Stimulated activated CD8-positive, alpha-beta memory T cell treated with anti-CD3 and anti-CD28 coated beads, Interleukin-2, amount 100 ng/mL, for 48 hours (primary cell): ENCODE measurements around the gene ERC2.

Experiments used
- DNase-seq, 2 donors: peaks; one replicate each; pipeline ENCODE4 v3.0.0-alpha.2; 2020; ENCODE audit warnings: low read depth in 2 of 2

The ERC2 gene

GRCh38 chr3:55682461-55682860 lies 785.8 kb downstream of the ERC2 start:
- DNase-seq: no peak

- DNase-seq: no peak
Observed at GRCh38 chr3:55678546-55679216, 789.6 kb downstream of the ERC2 start.

GRCh38 chr3:55676643-55677042 lies 791.6 kb downstream of the ERC2 start:
- DNase-seq: no peak

- peak in 1 of 2 donors; percentile 1 for DNase-seq
Observed at GRCh38 chr3:55675478-55675877, 792.8 kb downstream of the ERC2 start.

GRCh38 chr3:55673764-55674163 lies 794.5 kb downstream of the ERC2 start:
- no peak for DNase-seq

- no peak for DNase-seq
Observed at GRCh38 chr3:55669133-55669532, 799.1 kb downstream of the ERC2 start.

GRCh38 chr3:55668359-55668758 lies 799.9 kb downstream of the ERC2 start:
- no peak for DNase-seq

GRCh38 chr3:55664387-55664786 lies 803.9 kb downstream of the ERC2 start:
- DNase-seq: no peak

- no peak for DNase-seq
Observed at GRCh38 chr3:55662683-55663082, 805.6 kb downstream of the ERC2 start.

GRCh38 chr3:55661571-55661970 lies 806.7 kb downstream of the ERC2 start:
- no peak for DNase-seq

- DNase-seq: no peak
Observed at GRCh38 chr3:55661141-55661540, 807.1 kb downstream of the ERC2 start.

- no peak for DNase-seq
Observed at GRCh38 chr3:55660642-55661041, 807.6 kb downstream of the ERC2 start.

GRCh38 chr3:55659701-55660100 lies 808.6 kb downstream of the ERC2 start:
- DNase-seq: no peak

GRCh38 chr3:55658690-55659562 lies 809.3 kb downstream of the ERC2 start:
- DNase-seq: no peak

GRCh38 chr3:55658270-55658669 lies 810.0 kb downstream of the ERC2 start:
- DNase-seq: no peak

- DNase-seq: no peak
Observed at GRCh38 chr3:55655544-55655943, 812.7 kb downstream of the ERC2 start.

- DNase-seq: no peak
Observed at GRCh38 chr3:55654123-55654760, 814.0 kb downstream of the ERC2 start.

GRCh38 chr3:55651011-55651410 lies 817.3 kb downstream of the ERC2 start:
- DNase-seq: no peak

- DNase-seq: no peak
Observed at GRCh38 chr3:55650011-55650410, 818.3 kb downstream of the ERC2 start.

GRCh38 chr3:55649554-55649953 lies 818.7 kb downstream of the ERC2 start:
- no peak for DNase-seq

- DNase-seq: no peak
Observed at GRCh38 chr3:55648591-55649318, 819.5 kb downstream of the ERC2 start.

- DNase-seq: no peak
Observed at GRCh38 chr3:55647670-55648069, 820.6 kb downstream of the ERC2 start.
